ENCODE results near the gene PTGDR.

DNA sequence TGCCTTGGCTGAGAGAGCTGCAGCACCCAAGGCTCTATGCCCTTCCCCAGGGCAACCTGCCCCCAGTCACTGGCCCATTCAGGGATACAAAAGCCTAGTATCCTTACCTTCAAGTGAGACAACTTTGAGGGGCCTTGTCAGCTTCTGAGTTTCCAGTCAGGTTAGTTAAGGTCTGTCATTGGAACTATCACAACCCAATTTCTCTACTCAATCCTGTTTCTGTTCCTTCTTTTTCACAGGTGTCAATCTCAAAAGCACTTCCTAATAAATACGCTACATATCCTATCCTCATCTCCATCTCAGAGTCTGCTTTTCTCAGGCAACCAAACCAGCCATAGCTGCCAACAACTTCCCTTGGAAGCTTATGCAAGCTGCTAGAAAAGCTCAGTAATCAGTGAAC is 4.9 kb upstream of the PTGDR start:
- no peak for TF ChIP-seq POLR2A (IDR thresholded peaks at IDR 0.05)
- TF ChIP-seq, protein P1, sequence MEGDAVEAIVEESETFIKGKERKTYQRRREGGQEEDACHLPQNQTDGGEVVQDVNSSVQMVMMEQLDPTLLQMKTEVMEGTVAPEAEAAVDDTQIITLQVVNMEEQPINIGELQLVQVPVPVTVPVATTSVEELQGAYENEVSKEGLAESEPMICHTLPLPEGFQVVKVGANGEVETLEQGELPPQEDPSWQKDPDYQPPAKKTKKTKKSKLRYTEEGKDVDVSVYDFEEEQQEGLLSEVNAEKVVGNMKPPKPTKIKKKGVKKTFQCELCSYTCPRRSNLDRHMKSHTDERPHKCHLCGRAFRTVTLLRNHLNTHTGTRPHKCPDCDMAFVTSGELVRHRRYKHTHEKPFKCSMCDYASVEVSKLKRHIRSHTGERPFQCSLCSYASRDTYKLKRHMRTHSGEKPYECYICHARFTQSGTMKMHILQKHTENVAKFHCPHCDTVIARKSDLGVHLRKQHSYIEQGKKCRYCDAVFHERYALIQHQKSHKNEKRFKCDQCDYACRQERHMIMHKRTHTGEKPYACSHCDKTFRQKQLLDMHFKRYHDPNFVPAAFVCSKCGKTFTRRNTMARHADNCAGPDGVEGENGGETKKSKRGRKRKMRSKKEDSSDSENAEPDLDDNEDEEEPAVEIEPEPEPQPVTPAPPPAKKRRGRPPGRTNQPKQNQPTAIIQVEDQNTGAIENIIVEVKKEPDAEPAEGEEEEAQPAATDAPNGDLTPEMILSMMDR (IDR thresholded peaks at IDR 0.05) = no peak

All from uterus (tissue), 2 donors.